Stimulated activated CD4-positive, alpha-beta T cell treated with anti-CD3 and anti-CD28 coated beads, Interleukin-2, amount 100 ng/mL, for 24 hours (primary cell): ENCODE data around the gene MYL12A.
A peak's percentile ranks its signal among the peaks of the same experiment; 100 is the strongest.
"Not testable (repeated sequence)": the region's sequence is repeated elsewhere in the genome, so short reads cannot be mapped to it uniquely, and the experiment has no call there.

Experiments used
- DNase-seq, 2 donors: peaks; one replicate each; pipeline ENCODE4 v3.0.0-alpha.2; 2020

The MYL12A gene

DNA sequence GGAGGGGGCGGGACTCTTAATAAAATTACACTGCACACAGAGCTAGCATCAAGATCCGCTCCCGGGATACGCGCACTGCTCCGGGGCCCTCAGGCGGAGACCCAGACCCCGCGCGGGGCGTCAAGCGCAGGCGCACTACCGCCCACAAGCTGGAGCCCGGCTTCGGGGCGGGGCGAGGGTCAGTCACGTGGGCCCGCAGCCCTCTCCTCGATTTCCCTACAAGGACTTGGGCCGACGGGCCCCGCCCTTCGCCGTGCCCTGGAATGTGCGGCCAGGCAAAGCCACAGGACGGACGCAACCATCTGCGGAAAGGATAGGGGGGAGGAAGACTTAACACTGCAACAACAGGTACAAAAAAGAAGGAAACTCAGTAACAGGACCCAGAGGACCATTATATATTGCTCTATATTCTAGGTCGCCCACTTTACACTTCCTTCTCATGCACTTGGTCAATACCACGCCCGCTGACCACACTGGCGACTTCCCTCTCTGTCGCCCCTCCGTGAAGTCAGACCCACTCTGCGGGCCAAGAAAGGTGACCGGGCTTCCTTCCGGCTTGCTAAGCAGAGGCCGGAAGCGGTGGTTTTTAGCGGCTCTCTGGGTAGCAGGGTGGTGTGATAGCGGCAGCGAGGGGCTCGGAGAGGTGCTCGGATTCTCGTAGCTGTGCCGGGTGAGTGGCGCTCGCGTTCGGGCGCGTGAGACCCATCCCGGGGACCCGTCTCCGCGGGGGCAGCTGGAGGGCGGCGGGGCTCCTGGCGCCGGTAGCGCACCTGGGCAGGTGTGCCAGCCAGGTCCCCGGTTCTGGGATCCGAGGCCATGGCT lies at the start of gene MYL12A:
TSS of gene MYL12A (plus strand) at position 562 of the 822 bp plus-strand sequence. CDS start 5,447 bp downstream, outside the sequence.
- peak; percentile 96 to 98 for DNase-seq

DNA sequence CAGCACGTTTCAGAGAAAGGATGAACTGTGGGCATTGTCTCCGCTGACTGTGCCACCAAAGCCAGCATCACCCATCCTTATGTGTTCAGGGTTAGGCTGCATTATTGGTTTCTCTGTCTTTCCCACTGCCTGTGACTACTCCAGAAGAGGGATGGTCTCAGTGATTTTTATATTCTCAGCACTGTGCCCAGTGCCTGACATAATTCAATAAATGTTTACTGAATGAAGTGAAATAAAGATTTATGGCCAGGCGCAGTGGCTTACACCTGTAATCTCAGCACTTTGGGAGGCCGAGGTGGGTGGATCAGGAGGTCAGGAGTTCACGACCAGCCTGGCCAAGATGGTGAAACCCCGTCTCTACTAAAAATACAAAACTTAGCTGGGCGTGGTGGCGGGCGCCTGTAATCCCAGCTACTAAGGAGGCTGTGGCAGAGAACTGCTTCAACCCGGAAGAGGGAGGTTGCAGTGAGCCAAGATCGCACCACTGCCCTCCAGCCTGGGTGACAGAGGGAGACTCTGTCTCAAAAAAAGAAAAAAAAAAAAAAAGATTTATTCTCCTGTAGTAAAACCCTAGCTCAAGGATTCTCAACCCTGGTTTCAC lies 49.2 kb upstream of the MYL12A start:
- not testable (repeated sequence) for DNase-seq

DNA sequence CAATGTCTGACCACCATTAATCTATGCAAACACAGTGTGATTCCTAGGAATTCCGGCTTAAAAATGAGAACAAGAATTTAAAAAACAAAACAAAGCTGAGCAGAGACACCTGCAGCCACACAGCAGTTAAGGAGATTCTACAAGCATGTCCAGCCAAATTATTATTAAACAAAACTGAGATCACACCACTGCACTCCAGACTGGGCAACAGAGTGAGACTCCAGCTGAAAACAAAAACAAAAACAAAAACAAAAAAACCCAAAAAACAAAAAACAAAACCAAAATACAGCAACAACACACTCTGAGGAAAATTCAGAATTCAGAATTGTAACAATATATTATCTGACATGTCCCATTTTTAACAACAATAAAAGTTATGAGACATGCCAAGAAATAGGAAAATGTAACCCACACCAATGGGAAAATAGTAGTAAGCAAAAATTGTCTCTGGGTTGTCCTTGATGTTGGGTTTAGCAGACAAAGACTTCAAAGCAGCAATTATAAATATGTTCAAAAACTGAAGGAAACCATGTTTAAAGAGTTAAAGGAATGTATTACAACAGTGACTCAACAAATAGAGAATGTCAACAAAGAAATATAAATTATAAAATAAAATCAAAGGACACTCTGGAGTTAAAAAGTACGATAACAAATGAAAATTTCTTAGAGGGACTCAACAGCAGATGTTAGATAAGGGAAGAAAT lies 47.5 kb upstream of the MYL12A start:
- no peak for DNase-seq

DNA sequence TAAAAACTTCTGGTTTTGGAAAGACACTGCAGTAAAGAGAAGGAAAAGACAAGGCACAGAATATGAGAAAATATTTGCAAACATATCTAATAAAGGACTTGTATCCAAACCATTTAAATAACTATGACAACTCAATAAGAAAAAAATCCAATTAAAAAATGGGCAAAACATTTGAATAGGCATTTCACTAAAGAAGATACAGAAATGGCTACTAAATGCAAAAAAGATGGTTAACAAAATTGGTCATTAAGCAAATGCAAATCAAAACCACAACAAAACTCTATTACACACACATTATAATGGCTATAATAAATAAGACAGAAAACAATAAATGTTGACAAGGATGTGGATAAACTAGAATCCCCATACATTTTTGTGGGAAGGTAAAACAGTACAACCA lies 42.4 kb upstream of the MYL12A start:
- DNase-seq, result no peak

DNA sequence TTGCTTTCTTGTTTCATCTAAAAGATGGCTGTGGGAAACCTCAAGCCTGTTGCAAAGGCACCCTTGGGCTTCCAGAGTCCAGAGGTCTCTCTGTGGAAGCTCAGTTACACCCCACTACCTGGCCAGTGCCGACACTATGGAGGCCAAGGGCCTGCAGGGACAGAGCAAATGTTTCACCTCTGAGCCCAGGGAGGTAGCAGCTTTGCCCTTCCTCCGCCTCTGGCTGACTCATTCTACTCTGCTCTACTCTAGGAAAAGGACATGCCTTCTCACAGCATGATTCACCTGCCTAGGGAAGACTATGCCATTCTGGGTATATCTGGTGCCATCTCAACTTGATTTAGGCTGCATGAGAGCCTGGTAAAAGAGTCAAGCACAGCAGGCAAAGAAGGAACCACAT lies 40.0 kb upstream of the MYL12A start:
- DNase-seq, result no peak

DNA sequence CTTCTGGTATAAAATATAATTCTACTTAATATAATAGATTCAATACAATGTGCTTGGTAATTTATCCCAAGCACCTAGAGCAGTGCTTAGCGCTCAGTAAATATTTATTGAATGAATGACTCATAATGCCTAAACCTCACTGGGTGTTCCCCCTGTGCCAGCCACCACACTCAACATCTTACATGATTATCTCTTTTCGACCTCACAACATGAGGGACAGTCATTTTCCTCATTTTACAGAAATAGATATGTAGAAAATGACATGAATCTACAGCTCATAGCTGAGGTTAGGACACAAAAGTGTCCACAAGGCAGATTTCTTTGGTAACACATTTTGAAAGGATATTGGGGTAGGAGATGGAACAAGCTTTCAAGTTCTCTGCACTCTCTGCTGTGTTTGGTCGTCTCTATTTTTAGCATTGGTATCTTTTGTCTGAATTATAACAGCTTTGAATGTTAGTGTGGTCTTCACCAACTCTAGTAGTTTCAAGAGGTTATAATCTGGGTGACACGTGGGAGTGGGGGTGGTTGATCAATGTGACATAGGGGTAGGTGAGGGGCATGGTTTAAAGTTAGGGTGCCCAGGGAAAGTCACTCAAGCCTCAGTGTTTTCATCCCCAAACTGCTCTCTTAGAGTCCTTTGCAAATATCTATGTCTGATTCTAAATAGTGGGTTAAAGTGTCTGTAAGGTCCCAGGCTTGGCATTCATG lies 37.6 kb upstream of the MYL12A start:
- no peak for DNase-seq

DNA sequence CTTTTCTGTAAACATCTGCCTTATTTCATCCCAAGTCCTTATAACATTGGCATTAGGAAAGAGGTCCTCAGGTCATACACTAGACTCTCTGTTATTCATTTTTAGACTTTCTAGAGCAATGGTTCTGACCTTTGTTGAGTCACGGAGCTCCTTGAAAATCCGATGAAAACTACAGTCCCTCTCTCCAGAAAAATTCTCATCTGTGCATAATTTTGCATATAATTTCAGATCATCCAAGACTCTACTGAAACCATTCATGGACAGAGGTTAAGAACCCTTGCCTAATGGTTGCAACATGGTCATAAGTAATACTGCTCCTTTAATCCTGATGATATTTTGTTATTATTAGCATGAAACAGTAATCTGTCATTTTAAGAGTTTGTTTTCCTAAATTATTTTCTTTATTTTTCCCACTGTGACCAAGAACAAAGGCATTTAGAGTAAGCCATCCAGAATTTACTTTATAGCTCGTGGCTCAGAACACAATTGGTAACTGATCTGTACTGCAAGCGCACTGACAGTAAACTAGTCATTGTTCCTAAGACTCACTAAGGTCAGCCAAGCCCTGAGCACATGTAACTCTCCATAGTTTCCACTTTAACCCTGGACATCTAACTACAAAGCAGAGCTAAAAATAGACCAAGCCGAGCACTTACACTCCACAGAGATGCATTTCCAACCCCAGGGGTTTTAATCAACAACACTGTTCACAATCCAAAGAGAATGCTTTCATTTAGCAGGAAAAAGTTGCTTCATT lies 36.2 kb upstream of the MYL12A start:
- DNase-seq, result no peak

DNA sequence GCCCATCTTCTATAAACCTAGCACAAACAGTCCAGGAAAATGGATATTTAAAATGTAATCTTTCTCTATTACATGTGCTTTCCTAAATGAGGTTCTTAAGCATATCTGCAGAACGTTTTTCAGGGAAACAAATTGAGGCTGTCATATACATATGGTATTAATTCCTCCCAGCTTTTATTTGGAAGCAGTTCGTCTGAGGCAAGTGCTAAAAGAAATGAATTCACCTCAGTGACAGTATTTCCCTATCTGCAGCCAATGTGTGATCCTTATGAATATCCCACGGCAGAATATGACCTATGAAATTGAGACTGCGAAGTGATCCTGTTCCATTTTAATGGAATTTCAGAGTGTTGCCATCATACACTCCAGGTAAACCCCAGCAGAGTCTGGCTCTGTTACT lies 34.9 kb upstream of the MYL12A start:
- DNase-seq, result no peak

DNA sequence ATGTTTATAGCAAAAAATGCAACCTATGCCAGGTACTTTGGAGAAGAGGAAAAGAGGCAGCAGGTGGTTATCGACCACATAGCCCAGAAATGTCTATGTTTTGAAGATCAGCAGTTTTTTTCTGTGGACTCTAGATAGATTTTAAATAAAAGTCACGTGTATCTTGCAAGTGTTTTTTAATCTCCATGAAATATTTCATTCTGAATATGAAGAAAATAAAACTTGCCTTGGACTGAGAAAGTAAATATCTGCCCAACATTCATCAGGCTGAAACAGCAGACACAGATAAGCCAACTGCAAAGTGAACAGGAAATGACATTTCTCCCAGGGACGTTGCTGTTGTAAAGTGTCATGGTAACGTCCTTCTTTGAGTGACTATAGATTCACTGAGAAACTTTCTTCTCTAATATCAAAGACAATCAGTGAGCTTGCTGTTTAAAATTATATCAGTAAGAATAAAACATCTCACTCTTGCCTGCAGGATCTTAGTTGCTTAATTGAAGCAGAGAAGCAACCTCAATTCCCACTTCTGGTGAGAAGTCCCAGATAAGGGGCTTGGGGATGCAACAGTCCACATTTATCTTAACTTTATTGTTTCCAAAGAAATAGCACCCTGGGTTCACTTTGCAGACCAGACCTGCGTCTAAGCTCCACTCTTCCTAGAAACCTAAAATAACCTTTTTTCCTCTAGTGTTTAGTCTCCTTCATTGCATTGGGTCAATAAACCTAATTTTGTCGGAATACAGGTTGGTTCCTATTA lies 34.1 kb upstream of the MYL12A start:
- no peak for DNase-seq

DNA sequence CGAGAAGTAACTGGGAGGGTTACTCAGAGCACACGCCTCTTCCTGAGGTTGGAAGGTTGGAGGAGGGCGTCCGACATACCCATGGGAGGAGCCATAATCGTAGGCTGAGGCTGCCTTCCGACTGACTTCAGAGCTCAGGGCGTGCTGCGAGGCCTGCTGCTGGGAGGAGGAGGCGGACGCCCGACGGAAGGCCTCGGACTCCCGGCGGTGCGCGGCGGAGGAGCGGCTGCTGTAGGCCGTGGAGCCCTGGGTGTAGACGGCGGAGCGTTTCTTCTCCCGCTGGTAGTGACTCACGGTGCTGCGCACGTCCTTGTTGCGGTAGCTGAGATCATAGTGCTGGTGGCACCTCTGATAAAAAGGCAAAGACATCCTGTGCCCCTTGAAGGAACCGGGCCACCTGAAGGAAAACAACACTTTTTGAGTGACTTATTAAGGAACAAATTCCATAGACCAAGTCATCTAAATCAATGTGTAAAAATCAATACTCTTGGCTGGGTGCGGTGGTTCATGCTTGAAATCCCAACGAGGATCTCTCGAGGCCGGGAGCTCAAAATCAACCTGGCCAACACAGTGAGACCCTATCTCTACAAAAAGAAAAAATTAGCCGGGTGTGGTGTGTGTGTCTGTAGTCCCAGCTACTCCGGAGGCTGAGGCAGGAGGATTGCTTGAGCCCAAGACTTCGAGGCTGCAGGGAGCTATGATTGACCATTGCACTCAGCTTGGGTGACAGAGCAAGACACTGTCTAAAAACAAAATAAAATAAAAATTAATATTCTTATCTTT lies 32.6 kb upstream of the MYL12A start:
- no peak for DNase-seq

DNA sequence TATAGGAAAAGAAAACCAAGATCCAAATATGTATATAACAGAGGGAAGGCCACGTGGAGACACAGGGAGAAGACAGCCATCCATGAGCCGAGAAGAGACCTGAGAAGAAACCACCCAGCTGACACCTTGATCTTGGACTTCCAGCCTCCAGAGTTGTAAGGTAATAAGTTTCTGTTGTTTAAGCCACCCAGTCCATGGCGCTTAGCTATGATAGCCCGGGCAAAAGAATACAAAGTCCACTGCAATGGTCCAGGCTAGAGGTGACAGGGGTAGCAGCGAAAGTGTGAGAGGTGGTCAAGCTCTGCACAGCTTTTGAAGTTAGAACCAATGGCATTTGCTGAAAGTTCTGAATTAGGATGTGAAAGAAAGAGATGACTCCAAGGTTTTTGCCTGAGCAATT lies 30.6 kb upstream of the MYL12A start:
- DNase-seq, result no peak

DNA sequence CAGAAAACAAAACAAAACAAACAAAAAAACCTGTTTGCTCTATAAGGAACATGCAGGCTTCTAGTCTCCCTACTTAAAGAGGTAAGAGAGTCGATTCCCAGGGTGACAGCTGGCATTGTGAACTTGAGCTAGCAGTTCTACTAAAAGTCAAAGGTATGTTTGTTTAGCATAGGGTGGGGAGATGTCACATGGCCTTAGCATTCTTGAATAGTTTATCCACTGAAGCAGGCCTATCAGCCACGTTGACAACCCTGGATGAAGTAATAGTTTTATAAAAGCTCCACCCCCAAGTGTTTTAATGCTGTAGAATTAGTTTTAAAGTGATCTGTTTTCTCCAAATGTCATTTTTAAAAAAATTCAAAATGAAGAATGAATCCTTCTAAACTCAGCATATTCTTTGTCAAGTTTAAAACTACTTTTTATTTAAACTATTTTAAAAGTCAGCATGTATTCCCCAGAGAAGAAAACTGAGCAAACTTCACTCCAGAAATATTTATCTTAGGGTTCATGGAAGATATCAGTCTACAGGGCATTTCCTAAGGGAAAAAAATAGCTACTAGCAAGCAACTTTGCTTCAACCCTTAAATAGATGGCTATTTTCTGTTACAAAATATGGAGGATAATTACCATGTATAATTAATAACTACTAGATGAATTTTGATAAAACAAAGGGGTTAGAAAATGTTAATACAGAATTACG lies 29.5 kb upstream of the MYL12A start:
- DNase-seq, result no peak

DNA sequence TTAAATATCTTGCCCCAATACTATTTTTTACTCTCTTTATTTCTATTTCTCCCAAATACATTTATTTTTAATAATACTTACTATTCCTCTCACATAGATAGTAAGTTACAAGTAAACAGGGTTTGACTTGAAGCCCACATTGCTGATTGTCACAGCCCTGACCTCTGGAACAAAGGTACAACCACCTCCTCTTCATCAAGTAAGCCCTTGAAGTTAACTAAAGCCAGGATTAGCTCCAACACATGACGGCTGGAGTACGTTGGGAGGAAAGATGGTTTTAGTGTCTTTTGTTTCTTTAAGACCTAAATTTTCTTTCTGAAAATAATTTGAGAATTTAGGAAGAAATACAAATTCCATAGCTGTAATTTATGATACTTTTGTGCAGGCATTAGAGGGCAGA lies 28.8 kb upstream of the MYL12A start:
- DNase-seq, result no peak

DNA sequence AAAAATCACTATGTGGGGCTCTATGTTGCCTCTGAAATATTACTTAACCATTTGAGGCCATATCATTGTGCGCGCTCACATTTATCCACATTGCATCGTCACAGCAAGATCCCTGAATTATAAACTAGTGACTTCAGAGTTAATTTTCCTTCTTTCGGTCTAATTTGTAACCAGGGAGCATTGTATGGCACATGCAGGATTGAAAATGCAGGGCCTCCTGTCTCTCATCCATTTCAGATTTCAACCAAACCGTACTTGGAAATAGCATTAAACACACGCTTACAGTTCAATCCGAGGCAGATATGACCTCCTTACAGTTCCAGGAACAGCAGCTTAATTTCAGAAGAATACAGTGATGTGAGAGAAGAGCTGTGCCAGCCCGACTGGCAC lies 28.4 kb upstream of the MYL12A start:
- no peak for DNase-seq

DNA sequence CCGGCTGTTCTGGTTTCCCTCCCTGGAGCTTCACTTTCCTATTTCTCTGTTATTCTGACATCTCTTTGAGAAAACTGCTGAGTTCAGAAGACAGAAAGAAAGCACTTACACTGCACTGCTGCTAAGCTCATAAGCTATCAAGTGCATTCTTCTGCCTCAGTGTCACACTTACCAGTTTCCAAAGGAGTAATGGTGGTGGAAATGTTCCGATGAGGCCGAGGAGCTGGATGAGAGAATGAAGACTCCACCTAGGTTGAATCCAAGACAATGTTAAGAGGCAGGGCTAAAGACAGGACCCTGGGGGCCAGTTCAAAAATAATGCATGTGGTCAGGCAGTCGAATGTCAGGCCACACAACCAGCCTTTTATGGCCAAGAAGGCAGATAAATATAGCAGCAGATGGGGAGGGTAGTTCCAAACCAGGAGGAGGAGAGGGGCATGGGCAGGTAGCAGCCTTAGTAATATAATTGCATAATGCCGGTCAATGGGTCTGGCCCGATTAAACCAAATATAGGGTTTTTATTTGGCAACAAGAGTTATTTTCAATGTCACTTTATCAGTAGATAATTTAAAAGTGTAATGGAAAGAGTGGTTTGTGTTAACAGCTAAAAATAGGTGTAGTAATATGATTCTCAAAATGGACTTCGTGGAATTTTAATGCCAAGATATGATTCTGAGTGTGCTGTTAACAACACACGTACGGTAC lies 27.8 kb upstream of the MYL12A start, which contains the start of gene MYOM1:
TSS of gene MYOM1 (minus strand) at position 338 of the 705 bp plus-strand sequence. CDS start 4,745 bp downstream, outside the sequence.
- no peak for DNase-seq

DNA sequence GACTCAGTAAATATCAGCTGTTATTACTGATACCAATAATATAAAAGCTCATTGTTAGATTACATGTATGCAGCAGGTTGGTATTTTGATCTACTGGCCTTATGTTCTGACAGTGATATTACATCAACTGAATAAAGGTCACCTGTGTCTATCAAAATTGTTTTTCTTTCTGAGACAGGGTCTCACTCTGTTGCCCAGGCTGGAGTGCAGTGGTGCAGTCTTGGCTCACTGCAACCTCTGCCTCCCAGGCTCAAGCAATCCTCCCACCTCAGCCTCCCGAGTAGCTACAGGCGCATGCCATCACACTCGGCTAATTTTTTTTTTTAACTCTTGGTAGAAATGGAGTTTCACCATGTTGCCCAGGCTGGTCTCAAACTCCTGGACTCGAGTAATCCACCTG lies 26.7 kb upstream of the MYL12A start:
- not testable (repeated sequence) for DNase-seq

DNA sequence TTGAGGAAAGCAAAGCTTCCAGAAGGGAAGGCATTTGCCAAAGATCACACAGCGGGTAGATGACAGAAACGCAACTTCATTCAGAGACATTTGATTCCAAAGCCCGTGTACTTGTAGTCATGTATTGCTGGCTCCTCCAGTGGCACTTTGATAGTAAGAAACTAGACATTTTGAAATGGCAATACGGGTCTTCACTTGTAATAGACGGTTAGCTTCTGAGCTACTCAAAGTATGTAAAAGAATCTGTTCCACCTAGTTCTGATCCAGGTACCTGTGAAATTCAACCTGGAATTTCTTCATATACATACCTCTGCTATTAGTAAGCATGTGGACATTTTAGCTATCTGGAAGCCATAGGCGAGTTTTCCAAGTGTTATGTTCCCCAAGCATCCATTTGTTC lies 26.1 kb upstream of the MYL12A start:
- DNase-seq, result no peak

DNA sequence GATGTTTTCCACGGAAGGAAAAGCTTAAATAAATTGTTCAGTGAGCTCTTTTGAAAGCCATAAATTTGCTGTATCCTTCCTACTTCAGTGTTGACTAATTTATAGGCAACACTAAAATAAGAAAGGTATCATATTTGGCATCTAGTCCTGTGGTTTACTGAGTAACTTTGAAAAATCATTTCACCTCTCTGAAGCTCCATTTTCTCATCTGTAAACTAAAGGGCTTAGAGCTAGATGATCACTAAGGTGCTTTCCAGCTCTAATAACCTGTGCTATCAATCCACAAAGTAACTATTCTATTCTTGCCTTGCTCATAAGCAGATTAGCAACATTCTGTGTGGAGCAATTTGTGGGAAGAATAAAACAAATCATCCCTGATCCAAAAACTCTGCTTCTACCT lies 24.2 kb upstream of the MYL12A start:
- no peak for DNase-seq

DNA sequence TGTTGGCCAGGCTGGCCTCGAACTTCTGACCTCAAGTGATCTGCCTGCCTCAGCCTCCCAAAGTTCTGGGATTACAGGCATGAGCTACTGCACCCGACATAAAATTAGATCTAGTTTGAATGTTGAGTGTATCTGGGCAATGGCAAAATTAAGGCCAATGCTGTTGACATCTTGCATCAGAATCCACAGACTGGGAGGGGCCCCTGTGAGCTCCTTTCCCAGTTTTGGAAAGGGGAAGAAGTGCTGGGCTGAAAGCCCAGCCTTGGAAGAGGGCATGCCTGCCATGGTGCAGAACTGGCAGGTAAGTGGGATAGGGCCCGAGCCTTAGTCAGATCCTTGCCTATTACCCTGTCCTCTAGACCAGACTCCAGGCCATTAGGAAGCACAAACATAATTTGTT lies 23.4 kb upstream of the MYL12A start:
- DNase-seq, result no peak

DNA sequence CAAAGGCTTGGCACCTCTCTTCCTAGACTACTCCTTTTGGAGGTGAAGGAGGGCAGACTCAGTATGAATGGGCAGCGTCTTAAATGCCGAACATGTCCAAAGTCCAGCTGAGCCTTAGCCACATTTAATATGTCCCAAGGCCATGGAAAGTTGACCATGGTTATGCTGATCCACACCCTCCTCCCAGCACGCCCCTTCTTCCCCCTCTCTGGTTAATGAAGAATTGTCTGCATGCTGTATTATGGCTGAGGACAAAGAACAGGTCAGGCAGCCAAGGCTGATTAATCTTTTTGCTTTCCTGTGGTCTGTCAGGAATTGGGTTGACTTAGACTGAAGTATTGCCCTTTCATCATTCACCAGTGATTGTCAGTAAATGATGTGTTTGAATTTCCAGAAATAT lies 22.0 kb upstream of the MYL12A start:
- DNase-seq, result no peak
